Measurements from ENCODE around the gene USP53. TPM values are rescaled to one million over a fixed set of nuclear protein-coding genes. Genes with fewer than 3 reads are reported as not detected.

The USP53 gene
- total RNA-seq, 1 donor from 2014 or later: 26.5 TPM

- Mint-ChIP-seq H3K27ac (no peak overlapping the region), H3K9me3 (peaks cover 11% of the 10 kb centered on the region), H3K4me1 (peaks cover 20% of the 10 kb centered on the region), H3K27me3 (ENCODE audit: low read depth) (no peaks in the 10 kb centered on the region), H3K4me3 (no peak overlapping the region), H3K36me3 (peaks cover 5% of the 10 kb centered on the region)
- TF ChIP-seq CTCF (IDR thresholded peaks at IDR 0.05; ENCODE audit: unreplicated experiment): no peak
- no peak for DNase-seq (ENCODE audit: low spot score in 2 of 2, unreplicated experiment in 2 of 2)
Observed at GRCh38 chr4:119205690-119206089, 6.8 kb upstream of the USP53 start.

DNA sequence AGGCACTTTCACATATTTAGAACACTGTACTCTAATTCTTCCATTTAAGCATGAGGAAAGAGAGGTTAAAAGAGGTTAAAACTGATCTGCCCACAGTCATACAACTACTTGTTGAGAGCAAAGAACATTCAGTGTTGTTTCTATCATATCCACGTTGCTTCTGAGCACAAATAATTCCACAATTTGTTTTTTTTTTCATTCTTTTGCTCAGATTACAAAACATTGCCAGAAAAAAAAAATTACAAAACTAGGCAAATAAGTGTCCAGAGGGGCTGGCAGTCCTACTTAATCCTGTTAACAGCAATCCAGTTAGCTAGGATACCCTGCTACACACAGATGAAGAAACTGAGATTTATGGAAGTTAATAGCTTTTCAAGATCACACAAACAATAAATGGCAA lies 6.3 kb upstream of the USP53 start:
- no peaks in the 10 kb centered on the region for H3K27me3 Mint-ChIP-seq (ENCODE audit: low read depth)
- H3K27ac Mint-ChIP-seq: peak overlapping the region; percentile 51
- H3K9me3 Mint-ChIP-seq: peaks cover 8% of the 10 kb centered on the region
- no peak overlapping the region for H3K4me3 Mint-ChIP-seq
- H3K4me1 Mint-ChIP-seq: peaks cover 25% of the 10 kb centered on the region
- TF ChIP-seq CTCF (IDR thresholded peaks at IDR 0.05; ENCODE audit: unreplicated experiment): no peak
- H3K36me3 Mint-ChIP-seq: peaks cover 5% of the 10 kb centered on the region
- DNase-seq (ENCODE audit: low spot score in 2 of 2, unreplicated experiment in 2 of 2): no peak

- Mint-ChIP-seq H3K9me3 (peaks cover 2% of the 10 kb centered on the region), H3K36me3 (peaks cover 1% of the 10 kb centered on the region), H3K27me3 (ENCODE audit: low read depth) (no peaks in the 10 kb centered on the region), H3K4me1 (peaks cover 28% of the 10 kb centered on the region), H3K4me3 (no peak overlapping the region), H3K27ac (peak overlapping the region; percentile 80)
- DNase-seq (ENCODE audit: low spot score in 2 of 2, unreplicated experiment in 2 of 2): no peak
- TF ChIP-seq CTCF (IDR thresholded peaks at IDR 0.05; ENCODE audit: unreplicated experiment): no peak
Observed at GRCh38 chr4:119207051-119207450, 5.5 kb upstream of the USP53 start.

- peaks cover 32% of the 10 kb centered on the region for H3K4me1 Mint-ChIP-seq
- H3K4me3 Mint-ChIP-seq: no peak overlapping the region
Observed at GRCh38 chr4:119209077-119209476, 3.4 kb upstream of the USP53 start.

DNA sequence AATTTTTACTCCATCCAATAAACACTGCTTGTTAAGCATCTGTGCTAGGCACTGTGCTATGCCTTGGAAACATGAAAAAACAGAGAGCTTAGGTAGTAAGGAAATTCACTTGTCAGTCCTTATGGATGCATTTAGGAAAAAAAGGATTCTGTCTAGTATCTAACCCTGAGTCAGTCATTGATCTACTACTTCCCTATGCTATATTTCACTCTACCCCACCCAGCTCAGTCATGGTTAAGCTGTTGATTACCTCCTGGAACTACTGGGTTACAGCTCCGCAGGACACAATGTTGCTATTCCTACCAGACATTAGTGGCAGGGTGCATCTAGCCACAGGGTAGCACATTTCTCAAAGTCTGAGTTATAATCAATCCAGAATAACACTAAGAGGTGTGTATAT lies 2.9 kb upstream of the USP53 start:
- Mint-ChIP-seq H3K9me3 (no peaks in the 10 kb centered on the region), H3K27me3 (ENCODE audit: low read depth) (no peaks in the 10 kb centered on the region), H3K36me3 (no peaks in the 10 kb centered on the region), H3K4me3 (no peak overlapping the region), H3K4me1 (peaks cover 33% of the 10 kb centered on the region), H3K27ac (no peak overlapping the region)
- TF ChIP-seq CTCF (IDR thresholded peaks at IDR 0.05; ENCODE audit: unreplicated experiment): no peak
- DNase-seq (ENCODE audit: low spot score in 2 of 2, unreplicated experiment in 2 of 2): no peak

More at GRCh38 chr4:119209077-119209476, 3.4 kb upstream of the USP53 start:
- no peak for DNase-seq (ENCODE audit: low spot score in 2 of 2, unreplicated experiment in 2 of 2)
- H3K9me3 Mint-ChIP-seq: no peaks in the 10 kb centered on the region
- H3K27me3 Mint-ChIP-seq (ENCODE audit: low read depth): no peaks in the 10 kb centered on the region
- H3K27ac Mint-ChIP-seq: no peak overlapping the region
- no peaks in the 10 kb centered on the region for H3K36me3 Mint-ChIP-seq
- no peak for TF ChIP-seq CTCF (IDR thresholded peaks at IDR 0.05; ENCODE audit: unreplicated experiment)

GRCh38 chr4:119210775-119211174 lies 1.7 kb upstream of the USP53 start:
- DNase-seq (ENCODE audit: low spot score in 2 of 2, unreplicated experiment in 2 of 2): no peak
- Mint-ChIP-seq H3K36me3 (no peaks in the 10 kb centered on the region), H3K27ac (peak overlapping the region; percentile 10), H3K4me1 (peaks cover 37% of the 10 kb centered on the region), H3K9me3 (no peaks in the 10 kb centered on the region), H3K4me3 (peak overlapping the region; percentile 82), H3K27me3 (ENCODE audit: low read depth) (no peaks in the 10 kb centered on the region)
- TF ChIP-seq CTCF (IDR thresholded peaks at IDR 0.05; ENCODE audit: unreplicated experiment): no peak
